HepG2 (cell line): Measurements from ENCODE around the gene WNT7B. TPM values are rescaled to one million over a fixed set of nuclear protein-coding genes. Genes with fewer than 3 reads are reported as not detected.

ENCODE experiments used
- ATF1 ChIP-seq: IDR thresholded peaks from 2 replicates; pipeline ENCODE4 v1.6.1; 2016; ENCODE audit warnings: mild to moderate bottlenecking, control low read depth
- BCL3 ChIP-seq: sonication (generic); formaldehyde crosslinking; IDR thresholded peaks from 2 replicates; pipeline ENCODE4 v1.5.1; 2020; ENCODE audit warnings: mild to moderate bottlenecking, missing genetic modification reagents, moderate library complexity
- CBX1 ChIP-seq: IDR thresholded peaks from one replicate; pipeline ENCODE4 v1.6.1; 2016; ENCODE audit warnings: antibody characterized with exemption, low read depth
- CHD4 ChIP-seq: fragments of 200-600 bp; sonication (generic); IDR thresholded peaks from 2 replicates; pipeline ENCODE4 v1.7.0; 2017; ENCODE audit warnings: mild to moderate bottlenecking, low read length, borderline replicate concordance
- DDIT3 ChIP-seq: sonication (generic); formaldehyde crosslinking; IDR thresholded peaks from 2 replicates; pipeline ENCODE4 v1.4.0; 2020; ENCODE audit warnings: mild to moderate bottlenecking, missing genetic modification reagents
- EHMT2 ChIP-seq: fragments of 200-600 bp; sonication (generic); IDR thresholded peaks from 2 replicates; pipeline ENCODE4 v1.7.0; 2017; ENCODE audit warnings: antibody characterized with exemption, low read depth, low read length, borderline replicate concordance
- GABPB1 ChIP-seq: IDR thresholded peaks from 2 replicates; pipeline ENCODE4 v1.6.1; 2016; ENCODE audit warnings: mild to moderate bottlenecking, missing genetic modification reagents, moderate library complexity, missing compliant biosample characterization
- HMG20B ChIP-seq: conservative IDR thresholded peaks from 2 replicates; pipeline ENCODE4 v1.6.1; 2016; ENCODE audit warnings: missing genetic modification reagents, missing compliant biosample characterization
- HOXD1 ChIP-seq: sonication (generic); formaldehyde crosslinking; IDR thresholded peaks from 2 replicates; pipeline ENCODE4 v1.5.0; 2020; ENCODE audit warnings: missing genetic modification reagents
- JUND ChIP-seq: sonication (generic); formaldehyde crosslinking; IDR thresholded peaks from 2 replicates; pipeline ENCODE4 v1.8.0; 2022; ENCODE audit warnings: mild to moderate bottlenecking, missing genetic modification reagents
- KLF16 ChIP-seq, 2 experiments: sonication (generic) in 1 of 2; formaldehyde crosslinking in 1 of 2; IDR thresholded peaks; 2 replicates each; pipeline versions ENCODE4 v1.6.1 to v1.8.0; 2016 to 2023; ENCODE audit warnings: missing genetic modification reagents in 2 of 2, missing compliant biosample characterization in 1 of 2
- KLF6 ChIP-seq: IDR thresholded peaks from 2 replicates; pipeline ENCODE4 v1.8.0; 2016; ENCODE audit warnings: missing biosample characterization, missing genetic modification reagents
- LBX2 ChIP-seq: sonication (generic); formaldehyde crosslinking; IDR thresholded peaks from 2 replicates; pipeline ENCODE4 v1.5.0; 2020; ENCODE audit warnings: missing genetic modification reagents, mild to moderate bottlenecking, borderline replicate concordance
- NR1H2 ChIP-seq: sonication (generic); formaldehyde crosslinking; IDR thresholded peaks from 2 replicates; pipeline ENCODE4 v1.8.1; 2022; ENCODE audit warnings: low read depth, missing genetic modification reagents, borderline replicate concordance
- PCBP1 ChIP-seq: fragments of 200-400 bp; formaldehyde crosslinking; IDR thresholded peaks from 2 replicates; pipeline ENCODE4 v1.6.1; 2017; ENCODE audit warnings: mild to moderate bottlenecking, low read depth, low read length, borderline replicate concordance
- PTBP1 ChIP-seq: fragments of 200-400 bp; formaldehyde crosslinking; IDR thresholded peaks from 2 replicates; pipeline ENCODE4 v1.6.1; 2018; ENCODE audit warnings: low read length, low read depth; ENCODE audit not compliant: poor library complexity, severe bottlenecking
- SIN3A ChIP-seq: IDR thresholded peaks from 2 replicates; pipeline ENCODE4 v1.6.1; 2011; ENCODE audit warnings: low read depth, mild to moderate bottlenecking, control low read depth, low read length, borderline replicate concordance
- TEAD2 ChIP-seq: sonication (generic); formaldehyde crosslinking; IDR thresholded peaks from 2 replicates; pipeline ENCODE4 v1.9.0; 2021; ENCODE audit warnings: missing genetic modification reagents
- TMF1 ChIP-seq: sonication (generic); formaldehyde crosslinking; IDR thresholded peaks from 2 replicates; pipeline ENCODE4 v1.8.1; 2022; ENCODE audit warnings: low read depth, missing genetic modification reagents
- ZBTB7B ChIP-seq: sonication (generic); formaldehyde crosslinking; IDR thresholded peaks from 2 replicates; pipeline ENCODE4 v1.4.0; 2020; ENCODE audit warnings: missing genetic modification reagents
- ZHX1 ChIP-seq: sonication (generic); formaldehyde crosslinking; IDR thresholded peaks from 2 replicates; pipeline ENCODE4 v1.8.1; 2022; ENCODE audit warnings: low read depth, mild to moderate bottlenecking, missing genetic modification reagents
- ZNF121 ChIP-seq: sonication (generic); formaldehyde crosslinking; IDR thresholded peaks from 2 replicates; pipeline ENCODE4 v1.5.0; 2020; ENCODE audit warnings: mild to moderate bottlenecking, missing genetic modification reagents
- ZNF264 ChIP-seq: sonication (generic); formaldehyde crosslinking; IDR thresholded peaks from 2 replicates; pipeline ENCODE4 v1.4.0; 2020; ENCODE audit warnings: missing genetic modification reagents
- ZNF296 ChIP-seq: sonication (generic); formaldehyde crosslinking; conservative IDR thresholded peaks from 2 replicates; pipeline ENCODE4 v1.5.0; 2020; ENCODE audit warnings: mild to moderate bottlenecking, missing genetic modification reagents
- ZNF496 ChIP-seq: sonication (generic); formaldehyde crosslinking; IDR thresholded peaks from 2 replicates; pipeline ENCODE4 v1.8.1; 2023; ENCODE audit warnings: mild to moderate bottlenecking, moderate library complexity, missing genetic modification reagents; ENCODE audit not compliant: insufficient replicate concordance
- ZSCAN5A ChIP-seq: sonication (generic); formaldehyde crosslinking; IDR thresholded peaks from 2 replicates; pipeline ENCODE4 v1.8.0; 2022; ENCODE audit warnings: mild to moderate bottlenecking, missing genetic modification reagents, borderline replicate concordance
- polyA plus RNA-seq, 8 experiments: library from polyadenylated mRNA; depleted of rRNA in 3 of 8; stranded (reverse) in 7 of 8; unstranded in 1 of 8; fragments of >200 nt; fragmentation: Illumina TruSeq in 4 of 8; extraction: Trizol in 4 of 8; gene quantifications; 2 replicates each; pipeline versions ENCODE4 v1.2.1 to v1.2.3, GENCODE V29; 2011 to 2016; ENCODE audit warnings: low read depth in 4 of 8, missing spikeins in 1 of 8, mixed read lengths in 1 of 8; ENCODE audit not compliant: insufficient read depth in 1 of 8
- total RNA-seq, 5 experiments: library from RNA; depleted of rRNA; stranded (reverse); fragments of >200 nt; fragmentation: Illumina TruSeq; extraction: Trizol; gene quantifications; 2 replicates each; pipeline ENCODE4 v1.2.3, GENCODE V29; 2016; ENCODE audit warnings: low read depth in 1 of 5

Gene WNT7B
- total and polyA plus RNA-seq, 2 of the 13 experiments (the other 11 are each of a cell fraction or from before 2014, with no cell fraction given): 0.09 TPM; not detected in 1

- TF ChIP-seq LBX2 (CRISPR knock-in tag): no peak
- TF ChIP-seq HMG20B (CRISPR knock-in tag): no peak
- no peak for TF ChIP-seq TEAD2 (CRISPR knock-in tag)
- no peak for TF ChIP-seq CBX1
- TF ChIP-seq ZBTB7B (CRISPR knock-in tag): no peak; the same call in 1 of the 2 replicates
- no peak for TF ChIP-seq KLF16 (CRISPR knock-in tag; IDR thresholded peaks at IDR 0.05)
- TF ChIP-seq DDIT3 (CRISPR knock-in tag): no peak
- no peak for TF ChIP-seq HOXD1 (CRISPR knock-in tag)
- no peak for TF ChIP-seq JUND
- no peak for TF ChIP-seq CHD4
- TF ChIP-seq ZNF496 (CRISPR knock-in tag): no peak
- TF ChIP-seq SIN3A: no peak
- TF ChIP-seq PCBP1: no peak
- TF ChIP-seq KLF6 (CRISPR knock-in tag): no peak; the same call in 1 of the 2 replicates
- TF ChIP-seq TMF1 (CRISPR knock-in tag): 0 out of 2 replicates have a peak, but pooled peaks have one; percentile 28
- TF ChIP-seq GABPB1: peak; percentile 79
- no peak for TF ChIP-seq ZSCAN5A (CRISPR knock-in tag)
- no peak for TF ChIP-seq ZHX1 (CRISPR knock-in tag)
- no peak for TF ChIP-seq ATF1
- no peak for TF ChIP-seq BCL3 (CRISPR knock-in tag)
- TF ChIP-seq PTBP1: no peak
- TF ChIP-seq ZNF264 (CRISPR knock-in tag): no peak
- no peak for TF ChIP-seq NR1H2 (CRISPR knock-in tag)
- no peak for TF ChIP-seq EHMT2
- TF ChIP-seq ZNF121: no peak
- 0 out of 2 replicates have a peak, but pooled peaks have one; percentile 8 for TF ChIP-seq ZNF296 (CRISPR knock-in tag)
Observed at GRCh38 chr22:46006379-46007002, 29.5 kb upstream of the WNT7B start (continued).
